Endothelial cell of umbilical vein (primary cell): ENCODE data around the gene MFAP2. TPM values are rescaled to one million over a fixed set of nuclear protein-coding genes. Genes with fewer than 3 reads are reported as not detected.
A peak's percentile ranks its signal among the peaks of the same experiment; 100 is the strongest.

Experiments
- BruUV-seq: library from RNA; stranded (reverse); fragments of 400-500 nt; replicated peaks from 2 replicates; lab custom pipeline; 2021; lab: Mats Ljungman, UMichigan
- CTCF ChIA-PET: fragments of 300-600, 350-600 bp; sonication (Branson Sonifier 250); formaldehyde crosslinking; loops from one replicate; lab custom pipeline; 2021; ENCODE audit warnings: antibody characterized with exemption, inconsistent platforms; lab: Charles Lee
- POLR2A ChIA-PET: fragments of 300-600, 350-600 bp; sonication (Branson Sonifier 250); formaldehyde crosslinking; loops from one replicate; lab custom pipeline; 2021; ENCODE audit warnings: antibody characterized with exemption, inconsistent platforms; lab: Charles Lee
- DNase-seq: peaks from one replicate; pipeline ENCODE4 v3.0.0-alpha.2; 2011; ENCODE audit warnings: low read depth, low spot score
- FAIRE-seq: peaks from 2 replicates; lab custom pipeline; 2011; peaks lifted over from hg19 to GRCh38; lab: Jason Lieb, UNC
- H2AFZ ChIP-seq: 2 replicates; pipeline ENCODE4 v1.6.0; 2012; ENCODE audit warnings: low read depth, low read length, control low read depth, inconsistent platforms
- H3K27ac ChIP-seq: 2 replicates; pipeline ENCODE4 v1.5.1; 2011; ENCODE audit warnings: low read depth, mild to moderate bottlenecking, control low read depth, low read length, moderate library complexity; ENCODE audit not compliant: insufficient read depth
- H3K27me3 ChIP-seq, 2 experiments: 2 replicates each; pipeline versions ENCODE4 v1.6.0 to v1.6.1; 2011; ENCODE audit warnings: low read length in 2 of 2, mixed read lengths in 1 of 2; ENCODE audit not compliant: control insufficient read depth in 2 of 2, insufficient read depth in 2 of 2
- H3K36me3 ChIP-seq, 2 experiments: 2 replicates in 1 of 2; 3 replicates in 1 of 2; pipeline ENCODE4 v1.5.1; 2011; ENCODE audit warnings: low read length in 2 of 2, mild to moderate bottlenecking in 1 of 2, moderate library complexity in 1 of 2; ENCODE audit not compliant: control insufficient read depth in 2 of 2, insufficient read depth in 2 of 2; ENCODE audit errors: extremely low read depth in 1 of 2
- H3K4me1 ChIP-seq: 3 replicates; pipeline ENCODE4 v1.5.1; 2011; ENCODE audit warnings: mild to moderate bottlenecking, low read length; ENCODE audit not compliant: control insufficient read depth, insufficient read depth; ENCODE audit errors: extremely low read depth
- H3K4me2 ChIP-seq: 2 replicates; pipeline ENCODE4 v1.6.1; 2011; ENCODE audit warnings: low read length, control low read depth, mixed read lengths; ENCODE audit not compliant: insufficient read depth
- H3K4me3 ChIP-seq, 3 experiments: fragments of 200-600 bp in 1 of 3; sonication (generic), shearing (Covaris generic) in 1 of 3; replicated peaks in 1 of 3; 2 replicates each; pipeline ENCODE4 v1.5.1; 2011 to 2016; ENCODE audit warnings: control low read depth in 3 of 3, low read length in 3 of 3, mild to moderate bottlenecking in 2 of 3, inconsistent platforms in 1 of 3, low read depth in 1 of 3, moderate library complexity in 1 of 3; ENCODE audit not compliant: insufficient read depth in 1 of 3
- H3K79me2 ChIP-seq: 2 replicates; pipeline ENCODE4 v1.6.0; 2012; ENCODE audit warnings: low read length, inconsistent platforms; ENCODE audit not compliant: control insufficient read depth, insufficient read depth
- H3K9ac ChIP-seq: replicated peaks from 2 replicates; pipeline ENCODE3; 2011; ENCODE audit warnings: low read length, control low read depth; ENCODE audit not compliant: insufficient read depth; ENCODE audit errors: extremely low read depth
- H3K9me1 ChIP-seq: replicated peaks from 3 replicates; pipeline ENCODE4 v1.6.0; 2011; ENCODE audit warnings: mild to moderate bottlenecking, low read length; ENCODE audit not compliant: control insufficient read depth, insufficient read depth; ENCODE audit errors: extremely low read depth
- H3K9me3 ChIP-seq: replicated peaks from 2 replicates; pipeline ENCODE4 v1.5.1; 2012; ENCODE audit warnings: low read length, inconsistent platforms; ENCODE audit not compliant: control insufficient read depth, insufficient read depth
- H4K20me1 ChIP-seq: replicated peaks from 2 replicates; pipeline ENCODE3; 2011; ENCODE audit warnings: mild to moderate bottlenecking, low read length; ENCODE audit not compliant: control insufficient read depth, insufficient read depth; ENCODE audit errors: extremely low read depth
- EZH2 ChIP-seq: IDR thresholded peaks from 2 replicates; pipeline ENCODE4 v1.6.1; 2012; ENCODE audit warnings: borderline replicate concordance, low read depth, mild to moderate bottlenecking, moderate library complexity, low read length, inconsistent platforms; ENCODE audit not compliant: severe bottlenecking
- FOS ChIP-seq: IDR thresholded peaks from 2 replicates; pipeline ENCODE4 v1.6.1; 2011; ENCODE audit warnings: mild to moderate bottlenecking, low read length, moderate library complexity, borderline replicate concordance; ENCODE audit not compliant: insufficient read depth
- GATA2 ChIP-seq: IDR thresholded peaks from 2 replicates; pipeline ENCODE4 v1.7.0; 2011; ENCODE audit warnings: low read depth, mild to moderate bottlenecking, moderate library complexity, mixed read lengths, low read length; ENCODE audit not compliant: insufficient read length, insufficient read depth
- MYC ChIP-seq: IDR thresholded peaks from one replicate; pipeline ENCODE4 v1.6.1; 2011; ENCODE audit warnings: mild to moderate bottlenecking, low read depth, low read length
- POLR2A ChIP-seq: IDR thresholded peaks from 2 replicates; pipeline ENCODE4 v1.6.1; 2012; ENCODE audit warnings: low read depth, mild to moderate bottlenecking, control low read depth, low read length
- POLR2AphosphoS5 ChIP-seq: IDR thresholded peaks from 2 replicates; pipeline ENCODE4 v1.6.1; 2012; ENCODE audit warnings: low read depth, mild to moderate bottlenecking, control low read depth, low read length, moderate library complexity; ENCODE audit not compliant: insufficient read depth
- dilution Hi-C: fragments of 300-500 bp; cut with MboI; formaldehyde crosslinking; loops from one replicate; pipeline ENCODE4 v1.15.0; 2019; ENCODE audit warnings: low sequenced_read_pairs; ENCODE audit not compliant: extremely low pct_ligation_motif_present
- intact Hi-C: fragments of 100-400 bp; cut with micrococcal nuclease; formaldehyde crosslinking; loops from one replicate; pipeline ENCODE4 v1.10.0; 2022
- polyA plus RNA-seq, 4 experiments: library from polyadenylated mRNA; depleted of rRNA in 3 of 4; stranded (reverse) in 3 of 4; unstranded in 1 of 4; fragments of >200 nt; gene quantifications; 2 replicates each; pipeline versions ENCODE4 v1.2.1 to v1.2.3, GENCODE V29; 2011 to 2012; ENCODE audit warnings: missing spikeins in 1 of 4
- total RNA-seq: library from RNA; stranded (reverse); gene quantifications from 2 replicates; pipeline ENCODE4 v1.2.3, GENCODE V29; 2021
- TF ChIP-seq, protein P1 (sequence below): IDR thresholded peaks from 2 replicates; pipeline ENCODE4 v1.6.1; 2011; ENCODE audit not compliant: insufficient read depth, insufficient read length
- TF ChIP-seq, protein P2 (sequence below), 2 donors: IDR thresholded peaks; 1 replicate in 1 of 2; 2 replicates in 1 of 2; pipeline ENCODE4 v1.5.1; 2011; ENCODE audit warnings: low read length in 2 of 2, mild to moderate bottlenecking in 2 of 2, moderate library complexity in 2 of 2, control low read depth in 1 of 2, inconsistent platforms in 1 of 2, low read depth in 1 of 2; ENCODE audit not compliant: insufficient read depth in 1 of 2; ENCODE audit errors: extremely low read depth in 1 of 2

MFAP2 gene
- total and polyA plus RNA-seq, 2 donors (not counting 3 experiments of a cell fraction or from before 2014, with no cell fraction given), result 37.9 to 138 TPM

DNA sequence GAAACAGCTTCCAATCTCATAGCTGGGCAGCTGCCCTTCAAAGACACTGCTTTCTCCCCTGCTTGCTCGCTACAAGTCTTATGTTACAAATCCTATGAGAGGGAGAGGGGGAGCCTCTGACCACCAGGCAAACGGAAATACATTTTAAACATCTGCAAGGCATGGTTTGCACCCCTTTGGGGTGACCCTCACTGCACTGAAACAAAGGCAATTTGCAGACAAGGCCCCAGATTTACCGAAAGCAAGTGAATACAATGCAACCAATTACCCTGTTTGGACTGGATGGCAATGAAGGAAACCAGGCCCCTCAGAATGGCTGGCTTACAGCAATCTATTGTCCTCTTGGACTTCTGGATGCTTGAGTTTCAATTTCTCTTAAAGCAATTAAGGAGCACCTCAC, 43.2 kb upstream of the MFAP2 start:
- CTCF ChIA-PET, result interaction anchor here (1.4 kb wide), 1 partner anchor 25 kb away, joined by 3 read pairs; no protein-coding TSS in a partner anchor
- no peak overlapping the region for H3K9ac ChIP-seq
- no peak overlapping the region for H3K27ac ChIP-seq
- no peaks in the 10 kb centered on the region for H3K4me1 ChIP-seq
- BruUV-seq, result no TSS peak
- H3K79me2 ChIP-seq, result no peaks in the 10 kb centered on the region
- H3K27me3 ChIP-seq, result no peaks in the 10 kb centered on the region
- no peaks in the 10 kb centered on the region for H3K9me3 ChIP-seq
- dilution Hi-C loops, result no loop called here
- no peak overlapping the region for H3K4me2 ChIP-seq
- POLR2A ChIA-PET, result no interaction called here
- H3K4me3 ChIP-seq, result no peak overlapping the region
- TF ChIP-seq POLR2A, result no peak
- TF ChIP-seq, protein P1, sequence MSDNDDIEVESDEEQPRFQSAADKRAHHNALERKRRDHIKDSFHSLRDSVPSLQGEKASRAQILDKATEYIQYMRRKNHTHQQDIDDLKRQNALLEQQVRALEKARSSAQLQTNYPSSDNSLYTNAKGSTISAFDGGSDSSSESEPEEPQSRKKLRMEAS, result no peak
- TF ChIP-seq MYC, result no peak
- no peak for TF ChIP-seq EZH2
- no peak for TF ChIP-seq GATA2
- TF ChIP-seq, protein P2, sequence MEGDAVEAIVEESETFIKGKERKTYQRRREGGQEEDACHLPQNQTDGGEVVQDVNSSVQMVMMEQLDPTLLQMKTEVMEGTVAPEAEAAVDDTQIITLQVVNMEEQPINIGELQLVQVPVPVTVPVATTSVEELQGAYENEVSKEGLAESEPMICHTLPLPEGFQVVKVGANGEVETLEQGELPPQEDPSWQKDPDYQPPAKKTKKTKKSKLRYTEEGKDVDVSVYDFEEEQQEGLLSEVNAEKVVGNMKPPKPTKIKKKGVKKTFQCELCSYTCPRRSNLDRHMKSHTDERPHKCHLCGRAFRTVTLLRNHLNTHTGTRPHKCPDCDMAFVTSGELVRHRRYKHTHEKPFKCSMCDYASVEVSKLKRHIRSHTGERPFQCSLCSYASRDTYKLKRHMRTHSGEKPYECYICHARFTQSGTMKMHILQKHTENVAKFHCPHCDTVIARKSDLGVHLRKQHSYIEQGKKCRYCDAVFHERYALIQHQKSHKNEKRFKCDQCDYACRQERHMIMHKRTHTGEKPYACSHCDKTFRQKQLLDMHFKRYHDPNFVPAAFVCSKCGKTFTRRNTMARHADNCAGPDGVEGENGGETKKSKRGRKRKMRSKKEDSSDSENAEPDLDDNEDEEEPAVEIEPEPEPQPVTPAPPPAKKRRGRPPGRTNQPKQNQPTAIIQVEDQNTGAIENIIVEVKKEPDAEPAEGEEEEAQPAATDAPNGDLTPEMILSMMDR (IDR thresholded peaks at IDR 0.05; ENCODE audit: extremely low read depth in 1 of 2, insufficient read depth in 1 of 2, low read depth in 1 of 2, low read length in 2 of 2), result peak in 1 of 2 donors; percentile 2
- TF ChIP-seq POLR2AphosphoS5, result no peak
- no peak for TF ChIP-seq FOS
- no peaks in the 10 kb centered on the region for H3K9me1 ChIP-seq
- no peaks in the 10 kb centered on the region for H4K20me1 ChIP-seq
- FAIRE-seq (no peak), DNase-seq (no peak)
- H3K36me3 ChIP-seq, result peaks cover 28 to 48% of the 10 kb centered on the region in 2 experiments
- H2AFZ ChIP-seq, result no peak overlapping the region
- intact Hi-C loops, result no loop called here
